ENCODE data around the gene MOCOS.

- TF ChIP-seq CTCF (IDR thresholded peaks at IDR 0.05) (no peak), POLR2A (IDR thresholded peaks at IDR 0.05) (no peak), POLR2AphosphoS5 (IDR thresholded peaks at IDR 0.05) (no peak)
These were observed 117.4 kb downstream of the MOCOS start for GRCh38 chr18:36304723-36305122.

Measured in transverse colon (tissue), 4 donors.